OCI-LY1 (cell line): ENCODE data around the gene ACER3.

Experiments
- CTCF ChIP-seq: fragments of 200-600 bp; sonication (generic), shearing (Covaris generic); IDR thresholded peaks from 2 replicates; pipeline ENCODE4 v1.5.1; 2017; ENCODE audit warnings: mild to moderate bottlenecking, antibody characterized with exemption, low read length, moderate library complexity, mixed read lengths
- EZH2 ChIP-seq: fragments of 200-600 bp; sonication (generic), shearing (Covaris generic); IDR thresholded peaks from 2 replicates; pipeline ENCODE4 v1.8.0; 2017; ENCODE audit warnings: borderline replicate concordance, mixed run types, mild to moderate bottlenecking, antibody characterized with exemption, low read length, moderate library complexity, mixed read lengths

GRCh38 chr11:77024745-77025144, 164.0 kb downstream of the ACER3 start:
- no peak for TF ChIP-seq CTCF
- TF ChIP-seq EZH2: no peak
